Endothelial cell of umbilical vein (primary cell): ENCODE results near the gene DOLK. TPM values are rescaled to one million over a fixed set of nuclear protein-coding genes. Genes with fewer than 3 reads are reported as not detected.
A peak's percentile ranks its signal among the peaks of the same experiment; 100 is the strongest.
"Not testable (repeated sequence)": the region's sequence is repeated elsewhere in the genome, so short reads cannot be mapped to it uniquely, and the experiment has no call there.

ENCODE experiments used
- BruUV-seq: library from RNA; stranded (reverse); fragments of 400-500 nt; replicated peaks from 2 replicates; lab custom pipeline; 2021; lab: Mats Ljungman, UMichigan
- CTCF ChIA-PET: fragments of 300-600, 350-600 bp; sonication (Branson Sonifier 250); formaldehyde crosslinking; loops from one replicate; lab custom pipeline; 2021; ENCODE audit warnings: antibody characterized with exemption, inconsistent platforms; lab: Charles Lee
- POLR2A ChIA-PET: fragments of 300-600, 350-600 bp; sonication (Branson Sonifier 250); formaldehyde crosslinking; loops from one replicate; lab custom pipeline; 2021; ENCODE audit warnings: antibody characterized with exemption, inconsistent platforms; lab: Charles Lee
- DNase-seq: peaks from one replicate; pipeline ENCODE4 v3.0.0-alpha.2; 2011; ENCODE audit warnings: low read depth, low spot score
- FAIRE-seq: peaks from 2 replicates; lab custom pipeline; 2011; peaks lifted over from hg19 to GRCh38; lab: Jason Lieb, UNC
- H2AFZ ChIP-seq: 2 replicates; pipeline ENCODE4 v1.6.0; 2012; ENCODE audit warnings: low read depth, low read length, control low read depth, inconsistent platforms
- H3K27ac ChIP-seq: 2 replicates; pipeline ENCODE4 v1.5.1; 2011; ENCODE audit warnings: low read depth, mild to moderate bottlenecking, control low read depth, low read length, moderate library complexity; ENCODE audit not compliant: insufficient read depth
- H3K27me3 ChIP-seq, 2 experiments: 2 replicates each; pipeline versions ENCODE4 v1.6.0 to v1.6.1; 2011; ENCODE audit warnings: low read length in 2 of 2, mixed read lengths in 1 of 2; ENCODE audit not compliant: control insufficient read depth in 2 of 2, insufficient read depth in 2 of 2
- H3K36me3 ChIP-seq, 2 experiments: 2 replicates in 1 of 2; 3 replicates in 1 of 2; pipeline ENCODE4 v1.5.1; 2011; ENCODE audit warnings: low read length in 2 of 2, mild to moderate bottlenecking in 1 of 2, moderate library complexity in 1 of 2; ENCODE audit not compliant: control insufficient read depth in 2 of 2, insufficient read depth in 2 of 2; ENCODE audit errors: extremely low read depth in 1 of 2
- H3K4me1 ChIP-seq: 3 replicates; pipeline ENCODE4 v1.5.1; 2011; ENCODE audit warnings: mild to moderate bottlenecking, low read length; ENCODE audit not compliant: control insufficient read depth, insufficient read depth; ENCODE audit errors: extremely low read depth
- H3K4me2 ChIP-seq: 2 replicates; pipeline ENCODE4 v1.6.1; 2011; ENCODE audit warnings: low read length, control low read depth, mixed read lengths; ENCODE audit not compliant: insufficient read depth
- H3K4me3 ChIP-seq, 3 experiments: fragments of 200-600 bp in 1 of 3; sonication (generic), shearing (Covaris generic) in 1 of 3; replicated peaks in 1 of 3; 2 replicates each; pipeline ENCODE4 v1.5.1; 2011 to 2016; ENCODE audit warnings: control low read depth in 3 of 3, low read length in 3 of 3, mild to moderate bottlenecking in 2 of 3, inconsistent platforms in 1 of 3, low read depth in 1 of 3, moderate library complexity in 1 of 3; ENCODE audit not compliant: insufficient read depth in 1 of 3
- H3K79me2 ChIP-seq: 2 replicates; pipeline ENCODE4 v1.6.0; 2012; ENCODE audit warnings: low read length, inconsistent platforms; ENCODE audit not compliant: control insufficient read depth, insufficient read depth
- H3K9ac ChIP-seq: replicated peaks from 2 replicates; pipeline ENCODE3; 2011; ENCODE audit warnings: low read length, control low read depth; ENCODE audit not compliant: insufficient read depth; ENCODE audit errors: extremely low read depth
- H3K9me1 ChIP-seq: replicated peaks from 3 replicates; pipeline ENCODE4 v1.6.0; 2011; ENCODE audit warnings: mild to moderate bottlenecking, low read length; ENCODE audit not compliant: control insufficient read depth, insufficient read depth; ENCODE audit errors: extremely low read depth
- H3K9me3 ChIP-seq: replicated peaks from 2 replicates; pipeline ENCODE4 v1.5.1; 2012; ENCODE audit warnings: low read length, inconsistent platforms; ENCODE audit not compliant: control insufficient read depth, insufficient read depth
- H4K20me1 ChIP-seq: replicated peaks from 2 replicates; pipeline ENCODE3; 2011; ENCODE audit warnings: mild to moderate bottlenecking, low read length; ENCODE audit not compliant: control insufficient read depth, insufficient read depth; ENCODE audit errors: extremely low read depth
- EZH2 ChIP-seq: IDR thresholded peaks from 2 replicates; pipeline ENCODE4 v1.6.1; 2012; ENCODE audit warnings: borderline replicate concordance, low read depth, mild to moderate bottlenecking, moderate library complexity, low read length, inconsistent platforms; ENCODE audit not compliant: severe bottlenecking
- FOS ChIP-seq: IDR thresholded peaks from 2 replicates; pipeline ENCODE4 v1.6.1; 2011; ENCODE audit warnings: mild to moderate bottlenecking, low read length, moderate library complexity, borderline replicate concordance; ENCODE audit not compliant: insufficient read depth
- GATA2 ChIP-seq: IDR thresholded peaks from 2 replicates; pipeline ENCODE4 v1.7.0; 2011; ENCODE audit warnings: low read depth, mild to moderate bottlenecking, moderate library complexity, mixed read lengths, low read length; ENCODE audit not compliant: insufficient read length, insufficient read depth
- JUN ChIP-seq: IDR thresholded peaks from 2 replicates; pipeline ENCODE4 v1.6.1; 2011; ENCODE audit warnings: borderline replicate concordance, low read depth; ENCODE audit not compliant: insufficient read length, insufficient read depth
- MAX ChIP-seq: IDR thresholded peaks from 2 replicates; pipeline ENCODE4 v1.6.1; 2011; ENCODE audit not compliant: insufficient read depth, insufficient read length
- MYC ChIP-seq: IDR thresholded peaks from one replicate; pipeline ENCODE4 v1.6.1; 2011; ENCODE audit warnings: mild to moderate bottlenecking, low read depth, low read length
- POLR2A ChIP-seq: IDR thresholded peaks from 2 replicates; pipeline ENCODE4 v1.6.1; 2012; ENCODE audit warnings: low read depth, mild to moderate bottlenecking, control low read depth, low read length
- POLR2AphosphoS5 ChIP-seq: IDR thresholded peaks from 2 replicates; pipeline ENCODE4 v1.6.1; 2012; ENCODE audit warnings: low read depth, mild to moderate bottlenecking, control low read depth, low read length, moderate library complexity; ENCODE audit not compliant: insufficient read depth
- dilution Hi-C: fragments of 300-500 bp; cut with MboI; formaldehyde crosslinking; loops from one replicate; pipeline ENCODE4 v1.15.0; 2019; ENCODE audit warnings: low sequenced_read_pairs; ENCODE audit not compliant: extremely low pct_ligation_motif_present
- intact Hi-C: fragments of 100-400 bp; cut with micrococcal nuclease; formaldehyde crosslinking; loops from one replicate; pipeline ENCODE4 v1.10.0; 2022
- polyA plus RNA-seq, 4 experiments: library from polyadenylated mRNA; depleted of rRNA in 3 of 4; stranded (reverse) in 3 of 4; unstranded in 1 of 4; fragments of >200 nt; gene quantifications; 2 replicates each; pipeline versions ENCODE4 v1.2.1 to v1.2.3, GENCODE V29; 2011 to 2012; ENCODE audit warnings: missing spikeins in 1 of 4
- total RNA-seq: library from RNA; stranded (reverse); gene quantifications from 2 replicates; pipeline ENCODE4 v1.2.3, GENCODE V29; 2021
- TF ChIP-seq, protein P1 (sequence below), 2 donors: IDR thresholded peaks; 1 replicate in 1 of 2; 2 replicates in 1 of 2; pipeline ENCODE4 v1.5.1; 2011; ENCODE audit warnings: low read length in 2 of 2, mild to moderate bottlenecking in 2 of 2, moderate library complexity in 2 of 2, control low read depth in 1 of 2, inconsistent platforms in 1 of 2, low read depth in 1 of 2; ENCODE audit not compliant: insufficient read depth in 1 of 2; ENCODE audit errors: extremely low read depth in 1 of 2

The DOLK gene
- total and polyA plus RNA-seq, 2 donors (not counting 3 experiments of a cell fraction or from before 2014, with no cell fraction given): 22.3 to 59.8 TPM

DNA sequence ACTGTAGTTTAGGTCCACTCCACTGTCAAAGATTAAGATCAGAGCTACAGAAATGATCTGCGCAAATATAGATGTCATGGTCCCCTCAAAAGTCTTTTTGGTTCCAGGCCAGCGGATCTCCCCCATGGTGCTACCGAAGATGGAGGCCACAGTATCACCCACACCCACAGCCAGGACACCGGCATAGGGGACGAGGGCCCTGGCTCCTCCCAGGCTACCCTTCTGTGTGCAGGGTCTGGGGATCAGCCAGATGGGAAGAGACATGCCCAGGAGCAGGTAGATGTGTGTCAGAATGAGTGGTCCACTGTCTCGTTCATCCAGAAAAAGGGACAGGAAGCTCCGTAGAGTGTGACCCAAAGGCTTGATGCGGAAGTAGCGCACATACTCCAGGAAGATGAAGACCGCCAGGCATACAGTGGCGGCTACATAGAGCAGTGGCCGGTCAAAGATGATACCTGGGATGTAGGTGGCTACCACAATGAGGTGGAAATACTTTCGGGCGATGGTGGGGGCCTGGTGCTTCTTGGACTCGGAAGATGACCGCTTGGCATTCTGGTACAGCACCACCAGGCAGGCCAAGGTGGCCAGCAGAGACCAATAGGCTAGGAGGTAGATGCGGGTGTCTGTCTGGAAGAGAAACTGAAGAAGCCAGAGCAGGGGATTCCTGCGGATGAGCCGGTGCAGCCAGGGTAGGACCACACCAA is 1.5 kb downstream of the DOLK start:
- FAIRE-seq: no peak
- Histone ChIP-seq H3K36me3 (peaks cover 0 to 5% of the 10 kb centered on the region in 2 experiments), H3K9me1 (no peaks in the 10 kb centered on the region), H3K9me3 (no peaks in the 10 kb centered on the region), H3K4me1 (peaks cover 13% of the 10 kb centered on the region), H3K27me3 (no peaks in the 10 kb centered on the region), H3K27ac (no peak overlapping the region), H3K79me2 (peaks cover 17% of the 10 kb centered on the region), H4K20me1 (no peaks in the 10 kb centered on the region), H3K4me2 (no peak overlapping the region), H3K9ac (no peak overlapping the region), H3K4me3 (no peak overlapping the region), H2AFZ (no peak overlapping the region)
- BruUV-seq: TSS peak; percentile 43
- POLR2A ChIA-PET: no interaction called here
- dilution Hi-C loops: no loop called here
- CTCF ChIA-PET: interaction anchor here (1.2 kb wide), 1 partner anchor 60 kb away, joined by 3 read pairs; no protein-coding TSS in a partner anchor
- no peak for DNase-seq
- intact Hi-C loops: loop anchor here (5.0 kb wide), 3 partner anchors 64 to 214 kb away; partner anchors contain the start of genes KYAT1, LRRC8A and SH3GLB2
- no peak for TF ChIP-seq EZH2
- TF ChIP-seq POLR2A: no peak
- TF ChIP-seq GATA2: no peak
- no peak for TF ChIP-seq MYC
- TF ChIP-seq JUN: no peak
- TF ChIP-seq MAX: no peak
- TF ChIP-seq, protein P1, sequence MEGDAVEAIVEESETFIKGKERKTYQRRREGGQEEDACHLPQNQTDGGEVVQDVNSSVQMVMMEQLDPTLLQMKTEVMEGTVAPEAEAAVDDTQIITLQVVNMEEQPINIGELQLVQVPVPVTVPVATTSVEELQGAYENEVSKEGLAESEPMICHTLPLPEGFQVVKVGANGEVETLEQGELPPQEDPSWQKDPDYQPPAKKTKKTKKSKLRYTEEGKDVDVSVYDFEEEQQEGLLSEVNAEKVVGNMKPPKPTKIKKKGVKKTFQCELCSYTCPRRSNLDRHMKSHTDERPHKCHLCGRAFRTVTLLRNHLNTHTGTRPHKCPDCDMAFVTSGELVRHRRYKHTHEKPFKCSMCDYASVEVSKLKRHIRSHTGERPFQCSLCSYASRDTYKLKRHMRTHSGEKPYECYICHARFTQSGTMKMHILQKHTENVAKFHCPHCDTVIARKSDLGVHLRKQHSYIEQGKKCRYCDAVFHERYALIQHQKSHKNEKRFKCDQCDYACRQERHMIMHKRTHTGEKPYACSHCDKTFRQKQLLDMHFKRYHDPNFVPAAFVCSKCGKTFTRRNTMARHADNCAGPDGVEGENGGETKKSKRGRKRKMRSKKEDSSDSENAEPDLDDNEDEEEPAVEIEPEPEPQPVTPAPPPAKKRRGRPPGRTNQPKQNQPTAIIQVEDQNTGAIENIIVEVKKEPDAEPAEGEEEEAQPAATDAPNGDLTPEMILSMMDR (IDR thresholded peaks at IDR 0.05; ENCODE audit: extremely low read depth in 1 of 2, insufficient read depth in 1 of 2, low read depth in 1 of 2, low read length in 2 of 2): no peak
- TF ChIP-seq FOS: no peak
- TF ChIP-seq POLR2AphosphoS5: no peak

DNA sequence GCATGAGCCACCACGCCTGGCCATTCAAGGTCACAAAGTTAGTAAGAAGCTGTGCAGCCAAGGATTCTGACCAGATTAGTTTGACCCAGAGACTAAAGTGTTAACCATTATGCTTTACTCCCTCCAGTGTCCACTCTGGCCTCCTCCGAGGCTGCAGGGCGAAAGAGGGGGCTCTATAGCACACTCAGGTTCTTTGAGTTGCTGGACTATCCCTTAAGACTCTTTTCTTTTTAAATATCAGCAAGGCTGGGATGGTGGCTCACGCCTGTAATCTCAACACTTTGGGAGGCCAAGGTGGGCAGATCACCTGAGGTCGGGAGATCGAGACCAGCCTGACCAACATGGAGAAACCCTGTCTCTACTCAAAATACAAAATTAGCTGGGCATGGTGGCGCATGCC is 2.4 kb downstream of the DOLK start:
- H3K9me1 ChIP-seq, H3K4me2 ChIP-seq, FAIRE-seq, POLR2A ChIA-PET, H3K9me3 ChIP-seq, BruUV-seq, H3K9ac ChIP-seq, H3K27me3 ChIP-seq, DNase-seq, H3K36me3 ChIP-seq, dilution Hi-C loops, H3K4me3 ChIP-seq, H3K27ac ChIP-seq, H2AFZ ChIP-seq, H4K20me1 ChIP-seq: not testable (repeated sequence)
- CTCF ChIA-PET: interaction anchor here (1.2 kb wide), 1 partner anchor 61 kb away, joined by 3 read pairs; no protein-coding TSS in a partner anchor
- intact Hi-C loops: loop anchor here (5.0 kb wide), 3 partner anchors 63 to 213 kb away; partner anchors contain the start of genes KYAT1, LRRC8A and SH3GLB2
- Histone ChIP-seq H3K79me2 (peaks cover 17% of the 10 kb centered on the region), H3K4me1 (peaks cover 21% of the 10 kb centered on the region)
